Measurements from ENCODE around the gene MFSD1.

Gene MFSD1

DNA sequence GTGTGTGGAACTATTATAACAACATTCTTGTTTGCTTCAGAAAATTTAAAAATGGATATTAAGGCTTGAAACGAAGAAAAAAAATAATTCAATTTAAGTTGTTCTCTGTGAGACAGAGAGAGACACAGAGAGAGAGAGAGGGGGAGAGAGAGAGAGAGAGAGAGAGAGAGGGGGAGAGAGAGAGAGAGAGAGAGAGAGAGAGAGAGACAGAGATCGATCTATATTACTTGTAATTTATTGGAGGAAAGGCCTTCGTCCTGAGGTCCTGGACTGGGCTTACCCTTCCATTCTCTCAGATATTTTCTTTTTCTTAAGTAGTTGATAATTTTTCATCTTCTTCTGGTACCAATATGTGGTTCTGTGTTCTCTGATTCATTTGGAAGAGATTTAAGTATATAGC lies 25.9 kb downstream of the MFSD1 start:
- H3K36me3 ChIP-seq (ENCODE audit: control insufficient read depth, insufficient read depth, low read length), result no peaks in the 10 kb centered on the region
- no peak overlapping the region for H3K9ac ChIP-seq (ENCODE audit: low read depth, low read length)
- no peaks in the 10 kb centered on the region for H3K27me3 ChIP-seq (ENCODE audit: control insufficient read depth, insufficient read depth, low read length)
- H3K4me3 ChIP-seq (ENCODE audit: low read depth, low read length), result no peak overlapping the region
- no peaks in the 10 kb centered on the region for H3K4me1 ChIP-seq (ENCODE audit: control insufficient read depth, insufficient read depth, low read length)
- no peaks in the 10 kb centered on the region for H3K9me3 ChIP-seq (ENCODE audit: control insufficient read depth, insufficient read depth, low read length)

DNA sequence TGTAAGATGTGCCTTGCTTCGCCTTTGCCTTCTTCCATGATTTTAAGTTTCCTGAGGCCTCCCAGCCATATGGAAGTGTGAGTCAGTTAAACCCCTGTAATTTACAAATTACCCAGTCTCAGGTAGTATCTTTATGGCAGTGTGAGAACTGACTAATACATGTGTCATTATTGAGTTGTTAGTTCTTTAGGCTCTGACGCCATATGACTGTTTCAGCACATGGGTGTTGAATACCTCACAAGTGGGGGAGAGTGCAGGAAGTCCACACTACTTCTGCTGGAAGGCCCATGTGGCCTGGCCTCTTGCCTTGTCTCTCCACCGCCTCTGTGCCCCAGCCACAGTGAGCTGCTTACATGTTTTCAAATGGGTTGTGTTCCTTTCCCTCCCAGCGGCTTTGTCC lies 28.5 kb downstream of the MFSD1 start:
- Histone ChIP-seq H3K36me3 (ENCODE audit: control insufficient read depth, insufficient read depth, low read length) (no peaks in the 10 kb centered on the region), H3K4me1 (ENCODE audit: control insufficient read depth, insufficient read depth, low read length) (no peaks in the 10 kb centered on the region), H3K4me3 (ENCODE audit: low read depth, low read length) (no peak overlapping the region), H3K9ac (ENCODE audit: low read depth, low read length) (no peak overlapping the region), H3K9me3 (ENCODE audit: control insufficient read depth, insufficient read depth, low read length) (no peaks in the 10 kb centered on the region), H3K27me3 (ENCODE audit: control insufficient read depth, insufficient read depth, low read length) (no peaks in the 10 kb centered on the region)

DNA sequence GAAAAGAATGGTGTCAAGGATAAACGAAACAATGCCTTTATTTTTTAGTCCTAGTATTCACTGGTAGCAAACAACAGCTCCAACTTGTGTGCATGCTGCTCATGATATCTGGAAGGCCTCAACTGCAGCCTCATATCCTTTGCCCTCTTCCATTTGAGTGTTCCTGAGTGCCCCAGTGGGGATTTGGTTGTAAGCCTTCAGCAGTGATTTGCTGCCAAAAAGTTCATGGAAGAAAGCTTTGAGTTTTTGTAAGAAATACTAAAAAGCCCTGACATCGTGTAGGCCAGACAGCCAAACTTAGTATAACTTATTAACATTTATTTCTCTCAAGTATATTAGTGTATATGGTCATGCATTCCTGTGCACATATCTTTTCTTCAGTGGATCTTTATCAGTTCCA lies 30.0 kb downstream of the MFSD1 start:
- Histone ChIP-seq H3K4me1 (ENCODE audit: control insufficient read depth, insufficient read depth, low read length) (no peaks in the 10 kb centered on the region), H3K4me3 (ENCODE audit: low read depth, low read length) (no peak overlapping the region), H3K27me3 (ENCODE audit: control insufficient read depth, insufficient read depth, low read length) (no peaks in the 10 kb centered on the region), H3K9ac (ENCODE audit: low read depth, low read length) (no peak overlapping the region), H3K9me3 (ENCODE audit: control insufficient read depth, insufficient read depth, low read length) (no peaks in the 10 kb centered on the region), H3K36me3 (ENCODE audit: control insufficient read depth, insufficient read depth, low read length) (no peaks in the 10 kb centered on the region)

DNA sequence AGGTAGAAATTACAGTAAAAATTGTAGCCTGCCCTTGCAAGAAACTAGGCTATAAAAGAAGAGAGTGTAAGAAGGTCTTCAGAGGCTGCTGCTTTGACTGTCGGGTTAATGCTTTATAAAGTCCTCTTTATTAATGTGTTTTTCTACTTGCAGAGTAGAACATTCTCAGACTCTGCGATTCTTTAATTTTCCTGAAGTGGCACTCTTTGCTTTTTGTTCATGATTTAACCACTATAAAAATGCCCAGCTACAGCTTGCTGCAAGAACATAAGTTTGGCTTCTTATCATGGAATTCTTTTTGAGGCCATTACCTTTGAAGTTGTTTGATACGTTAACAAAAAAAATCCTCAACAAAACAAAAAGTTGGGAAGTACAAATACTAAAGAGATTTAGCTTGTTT lies 33.8 kb downstream of the MFSD1 start:
- no peaks in the 10 kb centered on the region for H3K9me3 ChIP-seq (ENCODE audit: control insufficient read depth, insufficient read depth, low read length)
- H3K27me3 ChIP-seq (ENCODE audit: control insufficient read depth, insufficient read depth, low read length), result no peaks in the 10 kb centered on the region
- no peaks in the 10 kb centered on the region for H3K36me3 ChIP-seq (ENCODE audit: control insufficient read depth, insufficient read depth, low read length)
- H3K9ac ChIP-seq (ENCODE audit: low read depth, low read length), result no peak overlapping the region
- no peaks in the 10 kb centered on the region for H3K4me1 ChIP-seq (ENCODE audit: control insufficient read depth, insufficient read depth, low read length)
- H3K4me3 ChIP-seq (ENCODE audit: low read depth, low read length), result no peak overlapping the region

DNA sequence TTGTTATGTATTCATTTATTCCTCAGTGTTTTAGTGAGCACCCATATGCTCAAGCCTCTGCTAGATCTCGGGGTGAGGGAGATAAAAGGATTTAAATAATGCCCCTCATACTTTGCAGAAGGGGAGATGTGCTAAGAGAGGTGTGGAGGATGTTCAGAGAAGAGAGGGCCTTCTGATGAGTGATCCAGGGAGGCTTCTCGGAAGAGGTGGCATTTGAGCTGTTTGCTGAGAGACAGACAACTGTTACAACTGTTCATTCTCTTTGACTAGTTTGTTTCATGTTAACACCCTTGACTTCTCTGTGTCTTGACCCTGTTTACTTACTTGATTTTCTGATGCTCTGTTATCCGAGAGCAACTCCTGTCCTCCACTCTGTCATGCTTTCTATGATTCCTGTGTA lies 34.5 kb downstream of the MFSD1 start:
- no peak overlapping the region for H3K9ac ChIP-seq (ENCODE audit: low read depth, low read length)
- no peak overlapping the region for H3K4me3 ChIP-seq (ENCODE audit: low read depth, low read length)
- H3K36me3 ChIP-seq (ENCODE audit: control insufficient read depth, insufficient read depth, low read length), result no peaks in the 10 kb centered on the region
- no peaks in the 10 kb centered on the region for H3K9me3 ChIP-seq (ENCODE audit: control insufficient read depth, insufficient read depth, low read length)
- no peaks in the 10 kb centered on the region for H3K4me1 ChIP-seq (ENCODE audit: control insufficient read depth, insufficient read depth, low read length)
- no peaks in the 10 kb centered on the region for H3K27me3 ChIP-seq (ENCODE audit: control insufficient read depth, insufficient read depth, low read length)

DNA sequence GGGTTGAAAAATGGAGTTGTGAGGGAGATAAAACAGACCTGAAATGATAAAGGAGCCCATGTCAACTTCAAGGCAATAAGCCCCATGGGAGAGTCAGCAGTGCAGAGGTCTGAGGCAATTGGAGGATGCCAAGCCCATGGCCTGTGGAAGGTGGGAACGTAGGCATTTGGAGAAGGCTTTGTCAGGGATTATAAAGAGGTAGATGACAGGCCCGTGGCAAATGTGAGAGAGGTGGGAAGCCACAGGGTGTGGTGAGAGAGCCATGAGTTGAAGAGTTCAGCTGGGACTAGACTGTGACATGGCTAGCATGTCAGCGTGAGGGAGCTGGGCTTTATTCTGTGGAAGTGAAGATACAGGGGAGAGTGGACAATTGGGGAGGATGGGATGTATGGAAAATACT lies 35.4 kb downstream of the MFSD1 start:
- Histone ChIP-seq H3K27me3 (ENCODE audit: control insufficient read depth, insufficient read depth, low read length) (no peaks in the 10 kb centered on the region), H3K4me1 (ENCODE audit: control insufficient read depth, insufficient read depth, low read length) (no peaks in the 10 kb centered on the region), H3K9me3 (ENCODE audit: control insufficient read depth, insufficient read depth, low read length) (no peaks in the 10 kb centered on the region), H3K4me3 (ENCODE audit: low read depth, low read length) (no peak overlapping the region), H3K9ac (ENCODE audit: low read depth, low read length) (no peak overlapping the region), H3K36me3 (ENCODE audit: control insufficient read depth, insufficient read depth, low read length) (no peaks in the 10 kb centered on the region)

DNA sequence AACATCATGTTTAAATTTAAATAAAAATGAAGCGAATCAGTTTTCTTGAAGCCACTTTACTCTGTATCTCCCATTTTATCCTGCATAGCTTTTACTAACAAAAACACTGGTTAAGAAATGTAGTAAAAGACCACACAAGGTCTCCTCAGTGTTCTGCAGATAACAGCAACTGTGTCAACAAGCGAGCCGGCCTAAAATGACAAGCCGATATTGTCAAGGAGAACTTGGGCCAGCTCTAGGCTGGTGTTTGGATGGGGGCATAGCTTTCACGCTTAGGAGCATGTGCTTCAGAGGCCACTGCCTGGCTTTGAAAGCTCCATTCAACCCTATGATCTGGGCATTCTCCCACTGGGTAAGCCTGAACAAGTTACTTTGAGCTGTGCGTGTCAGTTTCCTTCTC lies 38.1 kb downstream of the MFSD1 start:
- Histone ChIP-seq H3K36me3 (ENCODE audit: control insufficient read depth, insufficient read depth, low read length) (no peaks in the 10 kb centered on the region), H3K9ac (ENCODE audit: low read depth, low read length) (no peak overlapping the region), H3K4me1 (ENCODE audit: control insufficient read depth, insufficient read depth, low read length) (no peaks in the 10 kb centered on the region), H3K9me3 (ENCODE audit: control insufficient read depth, insufficient read depth, low read length) (no peaks in the 10 kb centered on the region), H3K4me3 (ENCODE audit: low read depth, low read length) (no peak overlapping the region), H3K27me3 (ENCODE audit: control insufficient read depth, insufficient read depth, low read length) (no peaks in the 10 kb centered on the region)

DNA sequence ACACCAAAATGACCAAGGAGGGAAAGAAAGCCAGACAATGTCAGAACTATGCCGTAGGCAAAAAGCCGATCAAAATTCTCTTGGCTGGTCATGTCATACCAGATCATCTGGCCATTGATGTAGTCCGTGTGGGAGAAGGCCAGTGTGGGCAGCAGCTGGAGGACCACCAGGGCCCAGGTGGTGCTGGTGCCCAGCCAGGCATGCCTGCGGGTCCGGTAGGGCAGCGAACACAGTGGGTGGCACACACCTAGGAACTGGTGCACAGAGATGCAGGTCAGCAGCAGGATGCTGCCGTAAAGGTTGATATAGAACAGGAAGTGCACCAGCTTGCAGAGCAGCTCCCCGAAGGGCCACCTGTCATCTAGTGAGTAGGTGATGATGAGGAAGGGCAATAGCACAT lies 39.5 kb downstream of the MFSD1 start:
- Histone ChIP-seq H3K9ac (ENCODE audit: low read depth, low read length) (no peak overlapping the region), H3K4me1 (ENCODE audit: control insufficient read depth, insufficient read depth, low read length) (no peaks in the 10 kb centered on the region), H3K27me3 (ENCODE audit: control insufficient read depth, insufficient read depth, low read length) (no peaks in the 10 kb centered on the region), H3K4me3 (ENCODE audit: low read depth, low read length) (no peak overlapping the region), H3K9me3 (ENCODE audit: control insufficient read depth, insufficient read depth, low read length) (no peaks in the 10 kb centered on the region), H3K36me3 (ENCODE audit: control insufficient read depth, insufficient read depth, low read length) (no peaks in the 10 kb centered on the region)

DNA sequence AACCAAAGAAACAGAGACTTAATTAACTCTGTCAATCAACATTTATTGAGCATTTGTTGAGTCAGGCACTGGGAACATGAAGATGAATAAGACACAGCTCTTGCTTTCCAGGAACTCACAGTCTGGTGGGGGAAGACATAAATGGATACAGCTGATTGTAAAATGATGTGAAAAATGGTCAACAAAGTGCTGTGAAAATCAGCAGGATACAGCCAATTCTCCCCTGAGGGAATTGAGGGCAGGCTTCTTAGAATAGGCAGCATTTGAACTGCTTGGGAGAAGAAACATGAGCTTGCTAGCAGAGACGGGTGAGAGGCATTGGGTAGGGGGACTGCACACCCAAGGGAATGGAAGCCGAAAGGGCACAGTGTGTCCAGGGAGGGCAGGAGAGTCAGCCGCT lies 41.1 kb downstream of the MFSD1 start:
- H3K27me3 ChIP-seq (ENCODE audit: control insufficient read depth, insufficient read depth, low read length), result no peaks in the 10 kb centered on the region
- no peaks in the 10 kb centered on the region for H3K36me3 ChIP-seq (ENCODE audit: control insufficient read depth, insufficient read depth, low read length)
- no peak overlapping the region for H3K9ac ChIP-seq (ENCODE audit: low read depth, low read length)
- H3K4me1 ChIP-seq (ENCODE audit: control insufficient read depth, insufficient read depth, low read length), result no peaks in the 10 kb centered on the region
- no peaks in the 10 kb centered on the region for H3K9me3 ChIP-seq (ENCODE audit: control insufficient read depth, insufficient read depth, low read length)
- H3K4me3 ChIP-seq (ENCODE audit: low read depth, low read length), result no peak overlapping the region

DNA sequence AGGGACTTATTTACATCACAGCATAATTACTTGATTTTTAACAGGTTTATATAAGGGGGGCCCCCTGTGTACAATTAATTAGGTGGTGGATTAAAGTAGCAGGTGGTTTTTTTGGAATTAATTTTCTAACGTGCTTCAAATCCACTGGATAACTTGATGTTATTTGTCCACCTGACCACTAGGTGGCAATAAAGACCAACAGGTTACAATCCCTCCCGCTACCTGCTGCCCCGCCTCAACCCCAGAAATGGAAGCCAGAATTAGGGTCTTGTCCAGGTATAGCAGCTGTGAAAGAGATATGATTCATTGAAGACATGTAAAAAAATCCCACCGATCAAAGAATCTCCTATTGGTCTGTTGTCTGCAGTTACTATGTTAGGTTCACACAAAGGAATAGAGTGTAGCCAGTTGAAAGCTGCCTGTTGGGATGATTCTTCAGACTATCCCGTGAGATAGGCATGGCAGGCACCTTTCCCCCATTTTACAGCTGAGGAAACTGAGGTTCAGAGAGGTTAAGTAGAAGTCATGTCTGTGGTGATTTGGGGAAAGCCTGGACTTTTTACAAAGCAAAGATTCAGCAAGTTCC lies 44.0 kb downstream of the MFSD1 start:
- H3K4me3 ChIP-seq (ENCODE audit: low read depth, low read length), result no peak overlapping the region
- no peaks in the 10 kb centered on the region for H3K27me3 ChIP-seq (ENCODE audit: control insufficient read depth, insufficient read depth, low read length)
- H3K9ac ChIP-seq (ENCODE audit: low read depth, low read length), result no peak overlapping the region
- H3K9me3 ChIP-seq (ENCODE audit: control insufficient read depth, insufficient read depth, low read length), result no peaks in the 10 kb centered on the region
- no peaks in the 10 kb centered on the region for H3K36me3 ChIP-seq (ENCODE audit: control insufficient read depth, insufficient read depth, low read length)
- no peaks in the 10 kb centered on the region for H3K4me1 ChIP-seq (ENCODE audit: control insufficient read depth, insufficient read depth, low read length)

DNA sequence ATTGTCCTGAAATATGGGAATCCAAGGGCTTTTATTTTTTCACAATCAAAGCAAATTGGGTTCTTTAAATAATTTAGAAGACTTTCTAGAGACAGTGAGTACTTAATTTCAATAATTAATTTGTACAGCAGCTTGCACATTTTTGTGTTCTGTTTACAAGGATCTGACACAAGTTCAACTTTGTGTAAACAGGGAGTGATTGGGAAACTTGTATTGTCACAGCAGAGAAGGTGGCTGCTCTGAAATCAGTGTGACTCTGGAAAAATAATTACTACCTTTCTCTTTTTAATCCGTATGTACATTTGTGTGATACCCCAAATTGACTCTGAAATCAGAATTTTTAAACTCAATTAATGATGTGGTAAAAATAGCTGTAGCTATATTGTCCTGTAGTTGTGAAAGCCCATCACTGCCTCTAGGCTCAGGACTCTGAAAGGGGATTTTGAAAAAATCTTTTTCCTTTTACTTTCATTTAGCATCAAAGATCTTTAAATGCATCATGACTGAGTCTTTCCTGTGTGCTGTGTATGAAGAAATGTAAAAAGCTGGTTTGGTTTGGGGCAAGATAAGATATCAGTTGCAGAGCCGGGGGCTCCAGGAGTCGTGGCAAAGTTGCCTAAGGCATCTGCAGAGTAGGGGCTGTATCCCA lies 45.1 kb downstream of the MFSD1 start:
- H3K27me3 ChIP-seq (ENCODE audit: control insufficient read depth, insufficient read depth, low read length), result no peaks in the 10 kb centered on the region
- no peak overlapping the region for H3K9ac ChIP-seq (ENCODE audit: low read depth, low read length)
- H3K4me3 ChIP-seq (ENCODE audit: low read depth, low read length), result no peak overlapping the region
- H3K4me1 ChIP-seq (ENCODE audit: control insufficient read depth, insufficient read depth, low read length), result no peaks in the 10 kb centered on the region
- H3K9me3 ChIP-seq (ENCODE audit: control insufficient read depth, insufficient read depth, low read length), result no peaks in the 10 kb centered on the region
- H3K36me3 ChIP-seq (ENCODE audit: control insufficient read depth, insufficient read depth, low read length), result no peaks in the 10 kb centered on the region

DNA sequence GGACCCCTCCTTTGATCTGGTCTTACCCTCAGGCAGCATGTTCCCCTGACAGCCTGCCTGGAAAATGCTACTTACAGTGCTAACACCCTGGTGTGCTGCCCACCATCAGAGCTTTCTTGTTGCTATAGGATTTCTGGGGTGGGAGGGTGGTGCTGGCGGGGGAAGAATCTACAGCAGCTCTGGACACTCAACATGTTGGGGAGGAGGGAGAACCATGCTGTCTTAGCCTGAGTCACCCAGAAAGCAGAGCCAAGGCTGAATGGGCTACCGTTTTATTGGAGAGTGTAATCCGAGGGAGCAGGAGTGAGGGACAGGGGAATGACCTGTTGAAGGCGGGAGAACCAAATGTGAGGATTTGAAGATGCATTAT lies 45.6 kb downstream of the MFSD1 start:
- no peak overlapping the region for H3K4me3 ChIP-seq (ENCODE audit: low read depth, low read length)
- H3K36me3 ChIP-seq (ENCODE audit: control insufficient read depth, insufficient read depth, low read length), result no peaks in the 10 kb centered on the region
- H3K4me1 ChIP-seq (ENCODE audit: control insufficient read depth, insufficient read depth, low read length), result no peaks in the 10 kb centered on the region
- no peak overlapping the region for H3K9ac ChIP-seq (ENCODE audit: low read depth, low read length)
- no peaks in the 10 kb centered on the region for H3K27me3 ChIP-seq (ENCODE audit: control insufficient read depth, insufficient read depth, low read length)
- H3K9me3 ChIP-seq (ENCODE audit: control insufficient read depth, insufficient read depth, low read length), result no peaks in the 10 kb centered on the region
